NT2/D1 (cell line): Measurements from ENCODE around the gene C15orf40.

ENCODE experiments used
- SUZ12 ChIP-seq: IDR thresholded peaks from 2 replicates; pipeline ENCODE4 v1.6.1; 2011; ENCODE audit not compliant: insufficient read length, insufficient read depth; ENCODE audit errors: extremely low read depth
- YY1 ChIP-seq: IDR thresholded peaks from 2 replicates; pipeline ENCODE4 v1.6.1; 2011; ENCODE audit not compliant: insufficient read length, insufficient read depth

- TF ChIP-seq SUZ12: no peak
- no peak for TF ChIP-seq YY1
Observed at GRCh38 chr15:82951472-82952157, 59.8 kb downstream of the C15orf40 start.
